GM18526 (cell line): ENCODE data around the gene ADAMTSL5.

Source experiments
- POLR2A ChIP-seq: IDR thresholded peaks from 3 replicates; pipeline ENCODE4 v1.6.1; 2011; ENCODE audit not compliant: insufficient read length; ENCODE audit errors: extremely low read depth

Gene ADAMTSL5

GRCh38 chr19:1456121-1456900 lies 56.5 kb downstream of the ADAMTSL5 start:
- no peak for TF ChIP-seq POLR2A

GRCh38 chr19:1455336-1456120 lies 57.3 kb downstream of the ADAMTSL5 start:
- TF ChIP-seq POLR2A, result no peak
